HG02870 (cell line): ENCODE data around the gene UGT1A10.
A peak's percentile ranks its signal among the peaks of the same experiment; 100 is the strongest.
"Not testable (repeated sequence)": the region's sequence is repeated elsewhere in the genome, so short reads cannot be mapped to it uniquely, and the experiment has no call there.

Experiments used
- ATAC-seq: cut with Tn5 transposase; IDR thresholded peaks from one replicate; pipeline ENCODE4 v1.9.1; 2021; ENCODE audit warnings: mild to moderate bottlenecking, moderate library complexity; ENCODE audit not compliant: unreplicated experiment

The UGT1A10 gene

GRCh38 chr2:233636306-233636705 is at the start of gene UGT1A10:
TSS of gene UGT1A10 (plus strand) at chr2:233636448. CDS start at chr2:233636523, 75 bp downstream.
- not testable (repeated sequence) for ATAC-seq

- no peak for ATAC-seq
Observed at GRCh38 chr2:233588400-233588799, 47.8 kb upstream of the UGT1A10 start.

- ATAC-seq, result not testable (repeated sequence)
Observed at GRCh38 chr2:233592706-233593105, 43.5 kb upstream of the UGT1A10 start.

- ATAC-seq, result peak; percentile 45
Observed at GRCh38 chr2:233593201-233593600, 43.0 kb upstream of the UGT1A10 start.

GRCh38 chr2:233597522-233597921 is 38.7 kb upstream of the UGT1A10 start:
- ATAC-seq, result no peak

- no peak for ATAC-seq
Observed at GRCh38 chr2:233598952-233599351, 37.3 kb upstream of the UGT1A10 start.

DNA sequence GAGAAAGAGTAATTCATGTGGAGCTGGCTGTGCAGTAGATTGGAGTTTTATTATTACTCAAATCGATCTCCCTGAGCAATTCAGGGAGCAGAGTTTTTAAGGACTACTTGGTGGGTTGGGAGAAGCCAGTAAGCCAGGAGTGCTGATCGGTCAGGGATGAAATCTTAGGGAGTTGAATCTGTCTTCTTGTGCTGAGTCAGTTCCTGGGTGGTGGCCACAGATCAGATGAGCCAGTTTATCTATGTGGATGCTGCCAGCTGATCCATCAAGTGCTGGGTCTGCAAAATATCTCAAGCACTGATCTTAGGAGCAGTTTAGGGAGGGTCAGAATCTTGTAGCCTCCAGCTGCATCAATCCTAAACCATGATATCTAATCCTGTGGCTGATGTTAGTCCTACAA is 35.9 kb upstream of the UGT1A10 start:
- ATAC-seq, result no peak

DNA sequence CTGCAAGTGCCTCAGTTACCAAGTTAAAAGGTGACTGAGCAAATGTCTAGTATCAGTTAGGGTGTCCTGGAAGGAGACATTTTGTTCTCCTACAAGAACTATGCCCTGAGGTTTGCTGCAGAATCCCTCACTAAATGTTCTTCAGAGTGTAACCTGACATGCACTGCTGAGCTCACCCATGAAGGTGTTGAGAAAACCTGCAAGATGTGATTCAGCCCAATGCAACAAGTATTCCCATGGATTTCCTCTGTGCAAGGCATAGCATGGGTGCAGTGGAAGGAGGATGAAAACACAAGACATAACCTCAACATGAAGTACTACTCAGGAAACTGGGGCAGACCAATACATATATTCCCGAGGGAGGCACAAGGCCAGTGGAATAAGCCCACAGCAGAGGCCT is 34.2 kb upstream of the UGT1A10 start:
- ATAC-seq, result no peak

DNA sequence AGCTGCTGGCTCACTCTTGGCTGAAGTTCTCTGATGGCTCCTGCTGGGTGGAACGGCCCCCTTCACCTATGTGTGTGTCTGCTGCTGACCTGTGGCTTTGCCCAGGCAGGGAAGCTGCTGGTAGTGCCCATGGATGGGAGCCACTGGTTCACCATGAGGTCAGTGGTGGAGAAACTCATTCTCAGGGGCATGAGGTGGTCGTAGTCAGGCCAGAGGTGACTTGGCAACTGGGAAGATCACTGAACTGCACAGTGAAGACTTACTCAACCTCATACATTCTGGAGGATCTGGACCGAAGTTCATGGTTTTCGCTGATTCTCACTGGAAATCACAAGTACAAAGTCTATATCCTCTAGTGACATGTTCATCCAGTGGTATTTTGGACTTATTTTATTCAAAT is 32.7 kb upstream of the UGT1A10 start:
- no peak for ATAC-seq

DNA sequence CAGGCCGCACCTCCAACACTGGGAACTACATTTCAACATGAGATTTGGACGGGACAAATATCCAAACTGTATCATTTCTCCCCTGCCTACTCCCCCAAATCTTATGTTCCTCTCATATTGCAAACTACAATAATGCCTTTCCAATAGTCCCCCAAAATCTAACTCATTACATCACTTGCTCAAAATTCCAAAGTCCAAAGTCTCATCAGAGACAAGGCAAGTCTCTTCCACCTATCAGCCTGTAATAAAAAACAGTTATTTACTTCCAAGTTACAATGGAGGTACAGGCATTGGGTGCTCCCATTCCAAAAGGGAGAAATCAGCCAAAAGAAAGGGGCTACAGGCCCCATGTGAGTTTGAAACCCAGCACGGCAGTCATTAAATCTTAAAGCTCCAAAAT is 31.4 kb upstream of the UGT1A10 start:
- ATAC-seq, result no peak

DNA sequence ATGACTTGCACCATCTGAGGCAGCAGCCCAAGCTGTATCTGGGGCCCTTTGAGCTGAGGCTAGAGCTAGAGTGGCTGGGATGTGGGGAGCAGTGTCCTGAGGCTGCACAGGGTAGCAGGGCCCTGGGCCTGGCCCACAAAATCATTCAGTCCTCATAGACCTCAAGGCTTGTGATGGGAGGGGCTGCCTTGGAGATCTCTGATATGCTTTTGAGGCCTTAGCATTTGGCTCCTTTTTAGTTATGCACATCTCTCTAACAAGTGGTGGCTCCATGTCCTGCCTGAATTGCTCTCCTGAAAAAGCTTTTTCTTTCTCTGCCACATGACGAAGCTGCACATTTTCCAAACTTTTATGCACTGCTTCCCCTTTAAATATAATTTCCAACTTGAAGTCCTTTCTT is 30.6 kb upstream of the UGT1A10 start:
- ATAC-seq, result no peak

- ATAC-seq, result no peak
Observed at GRCh38 chr2:233611284-233611683, 25.0 kb upstream of the UGT1A10 start.

GRCh38 chr2:233617476-233617875 is 18.8 kb upstream of the UGT1A10 start, which contains the start of gene UGT1A8:
TSS of gene UGT1A8 (plus strand) at chr2:233617633. CDS start at chr2:233617708, 75 bp downstream.
- ATAC-seq, result not testable (repeated sequence)

DNA sequence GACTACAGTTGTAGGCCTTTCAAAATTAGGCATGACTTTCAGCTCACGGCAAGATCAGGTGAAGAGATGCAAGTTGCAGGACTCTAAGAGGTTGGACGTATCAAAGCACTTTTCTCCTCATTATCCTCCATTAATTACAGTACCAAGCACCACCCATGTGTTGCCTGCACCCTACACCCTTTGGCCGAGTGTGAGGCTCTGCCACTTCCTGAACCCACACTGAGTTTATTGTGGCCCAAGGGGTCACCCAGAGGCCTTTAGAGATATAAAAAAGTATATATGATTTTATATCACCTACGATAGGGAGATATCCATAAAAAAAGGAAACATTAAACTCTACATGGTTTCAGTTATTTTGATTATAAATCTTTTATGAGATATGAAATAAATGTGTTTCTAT is 16.0 kb upstream of the UGT1A10 start:
- no peak for ATAC-seq

DNA sequence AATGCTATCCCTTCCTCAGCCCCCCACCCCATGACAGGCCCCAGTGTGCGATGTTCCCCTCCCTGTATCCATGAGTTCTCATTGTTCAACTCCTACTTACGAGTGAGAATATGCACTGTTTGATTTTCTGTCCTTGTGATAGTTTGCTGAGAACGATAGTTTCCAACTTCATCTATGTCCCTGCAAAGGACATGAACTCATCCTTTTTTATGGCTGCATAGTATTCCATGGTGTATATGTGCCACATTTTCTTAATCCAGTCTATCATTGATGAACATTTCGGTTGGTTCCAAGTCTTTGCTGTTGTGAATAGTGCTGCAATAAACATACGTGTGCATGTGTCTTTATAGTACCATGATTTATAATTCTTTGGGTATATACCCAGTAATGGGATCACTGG is 14.4 kb upstream of the UGT1A10 start:
- not testable (repeated sequence) for ATAC-seq

- ATAC-seq, result no peak
Observed at GRCh38 chr2:233627331-233628025, 8.8 kb upstream of the UGT1A10 start.

DNA sequence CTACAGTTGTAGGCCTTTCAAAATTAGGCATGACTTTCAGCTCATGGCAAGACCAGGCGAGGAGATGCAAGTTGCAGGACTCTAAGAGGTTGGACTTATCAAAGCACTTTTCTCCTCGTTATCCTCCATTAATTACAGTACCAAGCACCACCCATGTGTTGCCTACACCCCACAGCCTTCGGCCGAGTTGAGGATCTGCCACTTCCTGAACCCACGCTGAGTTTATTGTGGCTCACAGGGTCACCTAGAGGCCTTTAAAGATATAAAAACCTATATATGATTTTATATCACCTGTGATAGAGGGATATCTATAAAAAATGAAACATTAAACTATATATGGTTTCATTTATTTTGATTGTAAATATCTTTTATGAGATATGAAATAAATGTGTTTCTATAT is 2.6 kb downstream of the UGT1A10 start:
- ATAC-seq, result no peak

GRCh38 chr2:233639860-233640259 is 3.6 kb downstream of the UGT1A10 start:
- no peak for ATAC-seq

- no peak for ATAC-seq
Observed at GRCh38 chr2:233643128-233643527, 6.9 kb downstream of the UGT1A10 start.

DNA sequence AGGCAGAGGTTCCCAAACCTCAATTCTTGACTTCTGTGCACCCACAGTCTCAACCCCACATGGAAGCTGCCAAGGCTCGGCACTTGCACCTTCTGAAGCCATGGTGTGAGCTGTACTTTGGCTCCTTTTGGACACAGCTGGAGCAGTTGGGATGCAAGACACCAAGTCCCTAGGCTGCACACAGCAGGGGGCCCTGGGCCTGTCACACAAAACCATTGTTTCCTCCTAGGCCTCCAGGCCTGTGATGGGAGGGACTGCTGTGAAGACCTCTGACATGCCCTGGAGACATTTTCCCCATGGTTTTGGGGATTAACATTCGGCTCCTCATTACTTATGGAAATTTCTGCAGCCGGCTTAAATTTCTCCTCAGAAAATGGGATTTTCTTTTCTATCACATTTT is 9.8 kb downstream of the UGT1A10 start:
- ATAC-seq, result not testable (repeated sequence)

- no peak for ATAC-seq
Observed at GRCh38 chr2:233650981-233651380, 14.7 kb downstream of the UGT1A10 start.

DNA sequence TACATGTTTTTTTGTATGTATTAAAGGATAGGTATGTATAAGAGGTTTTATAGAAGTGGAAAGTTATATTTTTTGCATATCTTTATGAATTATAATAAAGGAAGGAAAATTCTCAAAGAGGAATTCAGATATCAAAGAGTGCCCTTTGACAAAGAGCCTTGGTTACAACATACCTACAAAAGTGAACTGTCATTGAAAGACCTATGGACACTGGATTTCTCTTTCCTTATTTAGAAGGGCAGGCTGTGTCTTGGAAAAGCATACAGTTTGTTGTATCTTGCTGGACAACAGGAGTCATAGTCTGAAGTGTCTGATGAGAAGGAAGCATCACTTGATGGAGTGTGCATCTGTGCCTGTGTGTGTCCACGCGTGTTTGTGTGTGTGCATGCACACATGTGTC is 15.2 kb downstream of the UGT1A10 start:
- ATAC-seq, result no peak

GRCh38 chr2:233654501-233654900 is 18.3 kb downstream of the UGT1A10 start:
- no peak for ATAC-seq
